A549 (cell line): ENCODE measurements around the gene IFT57.

ENCODE experiments used
- CTCF ChIP-seq: fragments of >200 bp; sonication (Bioruptor Twin); formaldehyde crosslinking; IDR thresholded peaks from 3 replicates; pipeline ENCODE4 v1.5.1; 2016
- HOXA7 ChIP-seq: fragments of 250-450 bp; sonication (Bioruptor Pico); IDR thresholded peaks from 2 replicates; pipeline ENCODE4 v1.5.0; 2020; ENCODE audit warnings: mild to moderate bottlenecking, moderate library complexity
- NR3C1 ChIP-seq: fragments of >200 bp; sonication (Bioruptor Twin); formaldehyde crosslinking; IDR thresholded peaks from 3 replicates; pipeline ENCODE4 v1.6.1; 2017
- PBX3 ChIP-seq: IDR thresholded peaks from 2 replicates; pipeline ENCODE4 v1.6.1; 2012
- RAD21 ChIP-seq, 2 experiments: fragments of >200 bp in 1 of 2; sonication (Bioruptor Twin) in 1 of 2; formaldehyde crosslinking in 1 of 2; IDR thresholded peaks in 1 of 2; conservative IDR thresholded peaks in 1 of 2; 2 replicates in 1 of 2; 3 replicates in 1 of 2; pipeline ENCODE4 v1.6.1; 2012 to 2018; ENCODE audit warnings: inconsistent platforms in 1 of 2
- RNF2 ChIP-seq: fragments of 200-600 bp; sonication (generic); IDR thresholded peaks from 2 replicates; pipeline ENCODE4 v1.6.1; 2016; ENCODE audit warnings: low read depth, mild to moderate bottlenecking, antibody characterized with exemption, moderate library complexity, borderline replicate concordance
- TF ChIP-seq, protein P1 (sequence below): fragments of 450-650 bp; IDR thresholded peaks from 2 replicates; pipeline ENCODE4 v1.6.1; 2014; ENCODE audit warnings: antibody characterized with exemption

DNA sequence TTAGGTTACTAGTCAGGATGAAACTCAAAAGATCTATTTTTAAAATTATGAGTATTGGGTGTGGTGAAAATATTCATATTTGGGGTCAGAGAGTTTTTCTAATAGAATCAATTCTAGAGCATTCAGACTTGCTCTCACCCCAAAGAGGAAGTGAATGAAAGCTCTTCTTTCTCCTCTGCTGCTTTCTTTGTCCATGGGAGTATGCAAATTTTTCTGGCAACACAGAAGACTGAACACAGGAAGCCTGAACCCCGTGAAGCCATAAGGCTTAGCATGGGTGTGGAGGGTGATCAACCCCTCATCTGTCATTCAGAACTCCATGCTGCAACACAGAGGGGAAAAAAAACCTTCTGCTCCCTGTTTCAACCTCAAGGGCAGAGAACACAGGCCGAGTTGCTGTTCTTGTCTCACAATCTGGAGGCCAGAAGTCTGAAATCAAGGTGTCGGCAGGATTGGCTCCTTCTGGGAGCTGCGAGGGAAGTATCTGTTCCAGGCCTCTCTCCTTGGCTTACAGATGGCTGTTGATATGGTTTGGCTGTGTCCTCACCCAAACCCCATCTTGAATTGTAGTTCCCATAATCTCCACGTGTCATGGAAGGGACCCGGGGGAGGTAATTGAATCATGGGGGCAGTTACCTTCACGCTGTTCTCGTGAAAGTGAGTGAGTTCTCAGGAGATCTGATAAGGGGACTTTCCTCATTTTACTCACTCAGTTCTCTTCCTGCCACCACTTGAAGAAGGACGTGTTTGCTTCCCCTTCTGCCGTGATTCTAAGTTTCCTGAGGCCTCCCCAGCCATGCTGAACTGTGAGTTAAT, 97.7 kb downstream of the IFT57 start:
- no peak for TF ChIP-seq RNF2
- no peak for TF ChIP-seq CTCF
- TF ChIP-seq, protein P1, sequence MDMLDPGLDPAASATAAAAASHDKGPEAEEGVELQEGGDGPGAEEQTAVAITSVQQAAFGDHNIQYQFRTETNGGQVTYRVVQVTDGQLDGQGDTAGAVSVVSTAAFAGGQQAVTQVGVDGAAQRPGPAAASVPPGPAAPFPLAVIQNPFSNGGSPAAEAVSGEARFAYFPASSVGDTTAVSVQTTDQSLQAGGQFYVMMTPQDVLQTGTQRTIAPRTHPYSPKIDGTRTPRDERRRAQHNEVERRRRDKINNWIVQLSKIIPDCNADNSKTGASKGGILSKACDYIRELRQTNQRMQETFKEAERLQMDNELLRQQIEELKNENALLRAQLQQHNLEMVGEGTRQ: no peak
- TF ChIP-seq RAD21 (conservative IDR thresholded peaks at IDR 0.05 in 1 of 2, IDR thresholded peaks at IDR 0.05 in 1 of 2): no peak
- TF ChIP-seq NR3C1: no peak
- TF ChIP-seq HOXA7 (CRISPR knock-in tag): no peak
- no peak for TF ChIP-seq PBX3
